OCI-LY7 (cell line): ENCODE measurements around the gene APH1B. TPM values are rescaled to one million over a fixed set of nuclear protein-coding genes. Genes with fewer than 3 reads are reported as not detected.

Experiments used
- BruUV-seq: library from RNA; stranded (reverse); fragments of 400-500 nt; replicated peaks from 2 replicates; lab custom pipeline; 2021; lab: Mats Ljungman, UMichigan
- CTCF ChIA-PET: fragments of 300-600 bp; sonication (Branson Sonifier 250); formaldehyde crosslinking; loops from one replicate; lab custom pipeline; 2022; ENCODE audit warnings: antibody characterized with exemption; ENCODE audit not compliant: unreplicated experiment; lab: Charles Lee
- POLR2A ChIA-PET: fragments of 300-600 bp; sonication (Branson Sonifier 250); formaldehyde crosslinking; loops from one replicate; lab custom pipeline; 2022; ENCODE audit warnings: antibody characterized with exemption; lab: Charles Lee
- DNase-seq: peaks from one replicate; pipeline ENCODE4 v3.0.0-alpha.2; 2015; ENCODE audit warnings: low spot score
- H2AFZ ChIP-seq: fragments of 200-600 bp; sonication (generic), shearing (Covaris generic); 2 replicates; pipeline ENCODE4 v1.6.1; 2014; ENCODE audit warnings: mild to moderate bottlenecking, antibody characterized with exemption, low read length, moderate library complexity
- H3K27ac ChIP-seq: fragments of 200-600 bp; sonication (generic); 2 replicates; pipeline ENCODE4 v1.5.1; 2014; ENCODE audit warnings: mixed run types, low read depth, mild to moderate bottlenecking, moderate library complexity, low read length, inconsistent platforms; ENCODE audit not compliant: poor library complexity, severe bottlenecking
- H3K36me3 ChIP-seq: fragments of 200-600 bp; sonication (generic); 2 replicates; pipeline ENCODE4 v1.6.1; 2014; ENCODE audit warnings: mild to moderate bottlenecking, antibody characterized with exemption, low read length, moderate library complexity, mixed read lengths; ENCODE audit not compliant: insufficient read depth
- H3K4me1 ChIP-seq: fragments of 200-600 bp; sonication (generic); 2 replicates; pipeline ENCODE4 v1.5.1; 2014; ENCODE audit warnings: mild to moderate bottlenecking, low read length; ENCODE audit not compliant: insufficient read depth, poor library complexity, severe bottlenecking
- H3K4me2 ChIP-seq: fragments of 200-600 bp; sonication (generic); 2 replicates; pipeline ENCODE4 v1.6.1; 2014; ENCODE audit warnings: mild to moderate bottlenecking, low read length
- H3K4me3 ChIP-seq: fragments of 200-600 bp; sonication (generic); 2 replicates; pipeline ENCODE4 v1.5.1; 2014; ENCODE audit warnings: mild to moderate bottlenecking, low read depth, low read length; ENCODE audit not compliant: poor library complexity, severe bottlenecking
- H3K79me2 ChIP-seq: fragments of 200-600 bp; sonication (generic); 2 replicates; pipeline ENCODE4 v1.6.1; 2016; ENCODE audit warnings: low read depth, mild to moderate bottlenecking, low read length, moderate library complexity, mixed read lengths; ENCODE audit not compliant: insufficient read depth
- H3K9me2 ChIP-seq: fragments of 200-600 bp; sonication (generic); 2 replicates; pipeline ENCODE4 v1.6.1; 2016; ENCODE audit warnings: mild to moderate bottlenecking, low read length, mixed read lengths; ENCODE audit not compliant: insufficient read depth
- H3K9me3 ChIP-seq: fragments of 200-600 bp; sonication (generic); 2 replicates; pipeline ENCODE4 v1.6.1; 2014; ENCODE audit warnings: mild to moderate bottlenecking, mixed run types, low read length, mixed read lengths
- H4K20me1 ChIP-seq: fragments of 200-600 bp; sonication (generic); 2 replicates; pipeline ENCODE4 v1.6.1; 2014; ENCODE audit warnings: mild to moderate bottlenecking, antibody characterized with exemption, low read length, moderate library complexity, mixed read lengths; ENCODE audit not compliant: insufficient read depth
- EZH2phosphoT487 ChIP-seq: fragments of 200-600 bp; sonication (generic); IDR thresholded peaks from 2 replicates; pipeline ENCODE4 v1.6.1; 2018; ENCODE audit warnings: low read depth, borderline replicate concordance, mild to moderate bottlenecking, mixed run types, antibody characterized with exemption, low read length, moderate library complexity, mixed read lengths
- intact Hi-C: fragments of 100-400 bp; cut with micrococcal nuclease; formaldehyde crosslinking; loops from one replicate; pipeline ENCODE4 v1.10.0; 2022; ENCODE audit not compliant: unreplicated experiment
- total RNA-seq, 2 experiments: library from RNA; depleted of rRNA in 1 of 2; stranded (reverse); fragments of >200 nt in 1 of 2; shearing (Covaris generic) in 1 of 2; gene quantifications; 2 replicates each; pipeline ENCODE4 v1.2.3, GENCODE V29; 2014 to 2022
- TF ChIP-seq, protein P1 (sequence below): fragments of 200-600 bp; sonication (generic); conservative IDR thresholded peaks from 2 replicates; pipeline ENCODE4 v1.5.1; 2014; ENCODE audit warnings: mild to moderate bottlenecking, antibody characterized with exemption, low read length, moderate library complexity, mixed read lengths

Gene APH1B
- total RNA-seq, 2 experiments from 2014 or later: 8.3 to 24.1 TPM

DNA sequence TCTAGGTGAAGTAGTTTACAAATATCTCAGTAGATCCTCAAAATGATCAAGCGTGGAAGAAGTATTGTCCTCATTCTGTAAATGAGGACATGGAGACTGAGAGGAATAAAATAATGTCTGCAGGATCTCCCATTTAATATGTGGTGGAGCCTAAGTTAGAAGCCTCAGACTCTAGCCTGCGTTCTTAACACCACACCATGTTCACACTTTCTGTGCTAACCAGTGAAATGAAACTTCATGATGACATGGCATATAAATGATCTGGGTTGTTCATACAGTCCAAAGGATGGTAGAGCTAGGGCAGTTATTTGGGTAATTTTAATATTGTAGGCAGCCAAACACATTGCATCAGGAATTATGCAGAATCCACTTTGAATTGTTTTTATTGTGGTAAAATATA, 25.1 kb upstream of the APH1B start:
- intact Hi-C loops: no loop called here
- POLR2A ChIA-PET: interaction anchor here (0.7 kb wide), 1 partner anchor 44 kb away, joined by 9 read pairs; no protein-coding TSS in a partner anchor
- CTCF ChIA-PET: no interaction called here

GRCh38 chr15:63254991-63255390, 22.4 kb upstream of the APH1B start:
- ChIA-PET CTCF (interaction anchor here (0.5 kb wide), 1 partner anchor 813 kb away, joined by 4 read pairs; no protein-coding TSS in a partner anchor), POLR2A (no interaction called here)
- intact Hi-C loops: no loop called here
- Histone ChIP-seq H3K4me1 (no peaks in the 10 kb centered on the region), H3K4me2 (no peak overlapping the region), H3K9me3 (no peaks in the 10 kb centered on the region), H2AFZ (no peak overlapping the region), H4K20me1 (no peaks in the 10 kb centered on the region), H3K79me2 (no peaks in the 10 kb centered on the region), H3K4me3 (no peak overlapping the region), H3K36me3 (peaks cover 54% of the 10 kb centered on the region), H3K27ac (no peak overlapping the region), H3K9me2 (no peaks in the 10 kb centered on the region)
- TF ChIP-seq EZH2phosphoT487: no peak
- TF ChIP-seq, protein P1, sequence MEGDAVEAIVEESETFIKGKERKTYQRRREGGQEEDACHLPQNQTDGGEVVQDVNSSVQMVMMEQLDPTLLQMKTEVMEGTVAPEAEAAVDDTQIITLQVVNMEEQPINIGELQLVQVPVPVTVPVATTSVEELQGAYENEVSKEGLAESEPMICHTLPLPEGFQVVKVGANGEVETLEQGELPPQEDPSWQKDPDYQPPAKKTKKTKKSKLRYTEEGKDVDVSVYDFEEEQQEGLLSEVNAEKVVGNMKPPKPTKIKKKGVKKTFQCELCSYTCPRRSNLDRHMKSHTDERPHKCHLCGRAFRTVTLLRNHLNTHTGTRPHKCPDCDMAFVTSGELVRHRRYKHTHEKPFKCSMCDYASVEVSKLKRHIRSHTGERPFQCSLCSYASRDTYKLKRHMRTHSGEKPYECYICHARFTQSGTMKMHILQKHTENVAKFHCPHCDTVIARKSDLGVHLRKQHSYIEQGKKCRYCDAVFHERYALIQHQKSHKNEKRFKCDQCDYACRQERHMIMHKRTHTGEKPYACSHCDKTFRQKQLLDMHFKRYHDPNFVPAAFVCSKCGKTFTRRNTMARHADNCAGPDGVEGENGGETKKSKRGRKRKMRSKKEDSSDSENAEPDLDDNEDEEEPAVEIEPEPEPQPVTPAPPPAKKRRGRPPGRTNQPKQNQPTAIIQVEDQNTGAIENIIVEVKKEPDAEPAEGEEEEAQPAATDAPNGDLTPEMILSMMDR: no peak
- no TSS peak for BruUV-seq
- DNase-seq: no peak

More for the DNA sequence above, 25.1 kb upstream of the APH1B start:
- Histone ChIP-seq H3K27ac (no peak overlapping the region), H3K36me3 (peaks cover 41% of the 10 kb centered on the region), H4K20me1 (no peaks in the 10 kb centered on the region), H3K4me1 (no peaks in the 10 kb centered on the region), H3K79me2 (no peaks in the 10 kb centered on the region), H3K4me3 (no peak overlapping the region), H2AFZ (no peak overlapping the region), H3K9me3 (no peaks in the 10 kb centered on the region), H3K4me2 (no peak overlapping the region), H3K9me2 (no peaks in the 10 kb centered on the region)
- TF ChIP-seq, protein P1: no peak
- TF ChIP-seq EZH2phosphoT487: no peak
- no TSS peak for BruUV-seq
- no peak for DNase-seq

DNA sequence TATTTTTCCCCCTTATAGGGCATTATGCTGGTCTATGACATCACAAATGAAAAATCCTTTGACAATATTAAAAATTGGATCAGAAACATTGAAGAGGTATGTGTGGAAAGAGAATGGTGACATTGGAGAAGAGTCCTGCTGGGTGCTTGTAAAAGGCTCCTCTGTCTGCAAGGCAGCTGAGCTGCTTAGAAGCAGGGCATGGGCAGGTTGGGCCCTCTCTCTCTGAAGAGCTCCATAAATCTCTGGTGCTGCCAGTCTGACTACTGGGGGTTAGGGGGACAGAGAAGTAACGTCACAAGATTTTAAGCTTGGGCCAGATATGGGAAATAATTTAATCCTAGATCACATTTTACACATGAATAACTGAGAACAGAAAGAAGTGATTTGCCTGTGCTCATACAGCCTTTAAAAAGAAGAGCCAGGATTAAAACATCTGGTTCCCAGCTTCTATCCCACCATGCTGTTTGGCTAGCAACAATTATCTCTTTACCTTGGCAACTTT, 21.9 kb upstream of the APH1B start:
- DNase-seq: no peak
- BruUV-seq: no TSS peak
- peaks cover 55% of the 10 kb centered on the region for H3K36me3 ChIP-seq
- H3K27ac ChIP-seq: no peak overlapping the region
- H3K9me3 ChIP-seq: no peaks in the 10 kb centered on the region
- H3K4me3 ChIP-seq: no peak overlapping the region
- no peaks in the 10 kb centered on the region for H3K4me1 ChIP-seq
- intact Hi-C loops: no loop called here
- ChIA-PET POLR2A (no interaction called here), CTCF (interaction anchor here (0.5 kb wide), 1 partner anchor 812 kb away, joined by 4 read pairs; no protein-coding TSS in a partner anchor)
- TF ChIP-seq, protein P1: no peak
- TF ChIP-seq EZH2phosphoT487: no peak
- no peaks in the 10 kb centered on the region for H3K79me2 ChIP-seq
- H2AFZ ChIP-seq: no peak overlapping the region
- H4K20me1 ChIP-seq: no peaks in the 10 kb centered on the region
- H3K4me2 ChIP-seq: no peak overlapping the region
- no peaks in the 10 kb centered on the region for H3K9me2 ChIP-seq
